SK-N-MC (cell line): ENCODE measurements around the gene HSH2D.
"Not testable (repeated sequence)": the region's sequence is repeated elsewhere in the genome, so short reads cannot be mapped to it uniquely, and the experiment has no call there.

Experiments used
- DNase-seq: peaks from one replicate; pipeline ENCODE4 v3.0.0-alpha.2; 2011; ENCODE audit warnings: low read depth, low spot score
- H3K27ac ChIP-seq: fragments of 200-600 bp; sonication (generic); 2 replicates; pipeline ENCODE4 v1.5.1; 2016; ENCODE audit warnings: mixed run types
- H3K36me3 ChIP-seq: fragments of 200-600 bp; sonication (generic); 2 replicates; pipeline ENCODE4 v1.6.1; 2017; ENCODE audit warnings: antibody characterized with exemption, low read length, mixed read lengths; ENCODE audit not compliant: insufficient read depth
- H3K4me3 ChIP-seq: fragments of 200-600 bp; sonication (generic); 2 replicates; pipeline ENCODE4 v1.5.1; 2016
- H3K9ac ChIP-seq: fragments of 200-600 bp; sonication (generic); 2 replicates; pipeline ENCODE4 v1.8.0; 2017; ENCODE audit warnings: mixed run types, mixed read lengths; ENCODE audit not compliant: insufficient read length
- H3K9me3 ChIP-seq: fragments of 200-600 bp; sonication (generic); 2 replicates; pipeline ENCODE4 v1.6.1; 2017; ENCODE audit warnings: low read depth, mild to moderate bottlenecking, antibody characterized with exemption, low read length, moderate library complexity, mixed read lengths
- EZH2 ChIP-seq: fragments of 200-600 bp; sonication (generic); IDR thresholded peaks from one replicate; pipeline ENCODE4 v1.6.1; 2017; ENCODE audit warnings: antibody characterized with exemption
- FOXP2 ChIP-seq: optimal IDR thresholded peaks from 2 replicates; pipeline ENCODE3; 2011; ENCODE audit warnings: mild to moderate bottlenecking, moderate library complexity; ENCODE audit not compliant: insufficient read depth; ENCODE audit errors: extremely low read length, control extremely low read depth
- POLR2AphosphoS5 ChIP-seq: IDR thresholded peaks from 2 replicates; pipeline ENCODE4 v1.6.1; 2012; ENCODE audit warnings: mild to moderate bottlenecking, low read depth, low read length, borderline replicate concordance

The HSH2D gene, protein sequence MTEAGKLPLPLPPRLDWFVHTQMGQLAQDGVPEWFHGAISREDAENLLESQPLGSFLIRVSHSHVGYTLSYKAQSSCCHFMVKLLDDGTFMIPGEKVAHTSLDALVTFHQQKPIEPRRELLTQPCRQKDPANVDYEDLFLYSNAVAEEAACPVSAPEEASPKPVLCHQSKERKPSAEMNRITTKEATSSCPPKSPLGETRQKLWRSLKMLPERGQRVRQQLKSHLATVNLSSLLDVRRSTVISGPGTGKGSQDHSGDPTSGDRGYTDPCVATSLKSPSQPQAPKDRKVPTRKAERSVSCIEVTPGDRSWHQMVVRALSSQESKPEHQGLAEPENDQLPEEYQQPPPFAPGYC

GRCh38 chr19:16143399-16144215 lies at the start of gene HSH2D:
TSS of gene HSH2D (plus strand) at chr19:16143685. CDS start at chr19:16148751, 5,066 bp downstream.
- no peak for DNase-seq
- TF ChIP-seq EZH2 (no peak), POLR2AphosphoS5 (no peak), FOXP2 (no peak)
- Histone ChIP-seq H3K36me3 (no peaks in the 10 kb centered on the region), H3K9me3 (no peaks in the 10 kb centered on the region), H3K27ac (no peak within 1 kb of the TSS), H3K4me3 (no peak within 1 kb of the TSS), H3K9ac (no peak within 1 kb of the TSS)

- TF ChIP-seq POLR2AphosphoS5 (no peak), FOXP2 (no peak), EZH2 (no peak)
- Histone ChIP-seq H3K27ac (no peak overlapping the region), H3K9me3 (no peaks in the 10 kb centered on the region), H3K9ac (no peak overlapping the region), H3K36me3 (peaks cover 97% of the 10 kb centered on the region), H3K4me3 (no peak overlapping the region)
- DNase-seq: no peak
Observed at GRCh38 chr19:16094360-16095070, 49.0 kb upstream of the HSH2D start.

- Histone ChIP-seq H3K9ac (no peak overlapping the region), H3K4me3 (no peak overlapping the region), H3K9me3 (no peaks in the 10 kb centered on the region), H3K36me3 (peaks cover 97% of the 10 kb centered on the region), H3K27ac (no peak overlapping the region)
- no peak for DNase-seq
- TF ChIP-seq POLR2AphosphoS5: no peak
- no peak for TF ChIP-seq EZH2
- TF ChIP-seq FOXP2: no peak
Observed at GRCh38 chr19:16095071-16095571, 48.4 kb upstream of the HSH2D start.

DNA sequence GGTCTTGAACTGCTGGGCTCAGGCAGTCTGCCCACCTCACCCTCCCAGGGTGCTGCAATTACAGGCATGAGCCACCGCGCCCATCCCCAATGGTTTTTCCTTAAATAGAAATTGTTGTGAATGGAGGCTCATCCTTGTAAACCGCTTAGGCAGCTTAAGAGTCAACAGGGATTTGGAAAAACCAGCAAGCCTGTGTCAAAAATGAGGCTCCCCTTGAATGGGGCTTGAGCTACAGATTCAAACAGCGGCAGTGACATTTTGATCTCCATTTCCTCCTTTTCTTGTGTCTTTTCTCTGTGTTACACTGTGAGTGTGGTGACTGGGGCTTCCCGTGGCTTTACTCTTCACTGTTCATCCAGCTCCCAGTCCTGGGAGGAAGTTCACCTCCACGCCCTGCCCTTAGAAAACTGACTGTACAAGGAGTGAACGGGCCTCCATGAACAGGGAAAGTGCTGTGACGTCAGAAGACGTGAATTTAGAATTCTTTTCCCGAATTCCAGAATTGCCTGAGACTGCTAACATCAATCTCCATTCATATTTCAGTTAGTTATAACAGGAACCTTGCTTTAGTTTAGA lies 47.1 kb upstream of the HSH2D start:
- no peak for DNase-seq
- Histone ChIP-seq H3K27ac (no peak overlapping the region), H3K4me3 (no peak overlapping the region), H3K9me3 (no peaks in the 10 kb centered on the region), H3K36me3 (peaks cover 97% of the 10 kb centered on the region), H3K9ac (no peak overlapping the region)
- TF ChIP-seq FOXP2 (no peak), EZH2 (no peak), POLR2AphosphoS5 (no peak)

GRCh38 chr19:16098416-16098768 lies 45.1 kb upstream of the HSH2D start:
- peaks cover 97% of the 10 kb centered on the region for H3K36me3 ChIP-seq
- no peaks in the 10 kb centered on the region for H3K9me3 ChIP-seq
- no peak for DNase-seq
- H3K27ac ChIP-seq: no peak overlapping the region
- H3K9ac ChIP-seq: no peak overlapping the region
- no peak overlapping the region for H3K4me3 ChIP-seq
- no peak for TF ChIP-seq EZH2
- no peak for TF ChIP-seq POLR2AphosphoS5
- TF ChIP-seq FOXP2: no peak

DNA sequence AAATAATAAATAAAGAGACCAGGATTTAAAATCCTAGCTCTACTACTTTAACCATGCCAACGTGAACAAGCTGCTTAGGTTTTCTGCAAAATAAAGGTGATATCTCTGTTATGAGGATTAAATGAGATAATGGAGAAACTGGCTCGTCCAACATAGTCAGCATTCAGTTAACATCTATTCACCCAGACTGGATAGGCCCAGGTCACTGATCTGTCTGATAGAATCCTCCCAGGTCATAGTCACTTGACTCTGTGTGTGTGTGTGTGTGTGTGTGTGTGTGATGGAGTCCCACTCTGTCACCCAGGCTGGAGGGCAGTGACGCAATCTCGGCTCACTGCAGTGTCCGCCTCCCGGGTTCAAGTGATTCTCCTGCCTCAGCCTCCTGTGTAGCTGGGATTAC lies 44.7 kb upstream of the HSH2D start:
- H3K9ac ChIP-seq: no peak overlapping the region
- TF ChIP-seq FOXP2 (no peak), EZH2 (no peak), POLR2AphosphoS5 (no peak)
- no peak overlapping the region for H3K4me3 ChIP-seq
- no peak overlapping the region for H3K27ac ChIP-seq
- peaks cover 95% of the 10 kb centered on the region for H3K36me3 ChIP-seq
- no peak for DNase-seq
- no peaks in the 10 kb centered on the region for H3K9me3 ChIP-seq

- Histone ChIP-seq H3K36me3 (peaks cover 91% of the 10 kb centered on the region), H3K27ac (0 out of 2 replicates have a peak overlapping the region, but pooled peaks have one; percentile 21)
- not testable (repeated sequence) for DNase-seq, H3K9me3 ChIP-seq, H3K9ac ChIP-seq, H3K4me3 ChIP-seq
Observed at GRCh38 chr19:16099314-16099965, 44.0 kb upstream of the HSH2D start.

DNA sequence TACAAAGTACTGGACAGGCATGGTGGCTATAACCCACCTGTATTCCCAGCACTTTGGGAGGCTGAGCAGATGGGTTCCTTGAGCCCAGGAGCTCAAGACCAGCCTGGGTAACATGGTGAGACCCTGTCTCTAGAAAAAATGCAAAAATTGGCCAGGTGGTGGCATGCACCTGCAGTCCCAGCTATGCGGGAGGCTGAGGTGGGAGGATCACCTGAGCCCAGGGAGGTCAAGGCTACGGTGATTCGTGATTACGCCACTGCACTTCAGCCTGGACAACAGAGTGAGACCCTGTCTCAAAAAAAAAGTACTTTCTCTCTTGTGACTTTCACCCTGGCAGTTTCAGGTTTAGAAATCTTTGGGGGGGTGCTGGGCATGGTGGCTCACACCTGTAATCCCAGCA lies 43.0 kb upstream of the HSH2D start:
- Histone ChIP-seq H3K27ac (no peak overlapping the region), H3K4me3 (no peak overlapping the region), H3K9ac (no peak overlapping the region), H3K36me3 (peaks cover 80% of the 10 kb centered on the region), H3K9me3 (no peaks in the 10 kb centered on the region)
- TF ChIP-seq POLR2AphosphoS5: no peak
- TF ChIP-seq FOXP2: no peak
- no peak for TF ChIP-seq EZH2
- DNase-seq: no peak
